ENCODE measurements around the gene CCL14.

- no peak for TF ChIP-seq STAT6 (CRISPR knock-in tag; conservative IDR thresholded peaks at IDR 0.05; ENCODE audit: low read depth)
- no peak for TF ChIP-seq CTCF (IDR thresholded peaks at IDR 0.05)
- no peak for TF ChIP-seq AFF4 (CRISPR knock-in tag; IDR thresholded peaks at IDR 0.05; ENCODE audit: borderline replicate concordance)
- TF ChIP-seq NR2C2 (CRISPR knock-in tag; IDR thresholded peaks at IDR 0.05), result no peak
- TF ChIP-seq ZNF121 (CRISPR knock-in tag; IDR thresholded peaks at IDR 0.05), result no peak
- no peak for TF ChIP-seq ATF6 (CRISPR knock-in tag; IDR thresholded peaks at IDR 0.05)
- TF ChIP-seq SP1 (CRISPR knock-in tag; conservative IDR thresholded peaks at IDR 0.05), result no peak
- TF ChIP-seq ATF3 (CRISPR knock-in tag; conservative IDR thresholded peaks at IDR 0.05), result no peak
- TF ChIP-seq ZNF317 (CRISPR knock-in tag; IDR thresholded peaks at IDR 0.05; ENCODE audit: borderline replicate concordance, low read depth), result no peak
- TF ChIP-seq FOXP4 (CRISPR knock-in tag; IDR thresholded peaks at IDR 0.05), result no peak
- TF ChIP-seq FOXP1 (CRISPR knock-in tag; IDR thresholded peaks at IDR 0.05; ENCODE audit: borderline replicate concordance), result no peak
- no peak for TF ChIP-seq ETV6 (CRISPR knock-in tag; IDR thresholded peaks at IDR 0.05)
Observed at GRCh38 chr17:35977509-35977908, 9.0 kb downstream of the CCL14 start.
